ENCODE data around the gene SCAMP3.

The SCAMP3 gene

GRCh38 chr1:155268630-155269029 lies 6.5 kb upstream of the SCAMP3 start:
- Histone ChIP-seq H3K36me3 (ENCODE audit: insufficient read depth, low read length) (peaks cover 78% of the 10 kb centered on the region), H3K9ac (ENCODE audit: low read depth, low read length) (no peak overlapping the region), H3K9me3 (ENCODE audit: insufficient read depth, low read depth, low read length) (no peaks in the 10 kb centered on the region), H3K27me3 (ENCODE audit: insufficient read depth, low read length) (no peaks in the 10 kb centered on the region), H3K4me3 (ENCODE audit: low read length) (no peak overlapping the region), H3K27ac (ENCODE audit: low read depth, low read length) (no peak overlapping the region), H3K4me1 (ENCODE audit: insufficient read depth, low read length) (peaks cover 5% of the 10 kb centered on the region; the same call in 1 of the 2 replicates)
- 95% methylated on average over 21 of the region's 21 CpGs for WGBS

GRCh38 chr1:155267373-155267772 lies 5.2 kb upstream of the SCAMP3 start:
- WGBS: 98% methylated on average over 2 of the region's 2 CpGs
- no peaks in the 10 kb centered on the region for H3K27me3 ChIP-seq (ENCODE audit: insufficient read depth, low read length)
- peaks cover 89% of the 10 kb centered on the region for H3K36me3 ChIP-seq (ENCODE audit: insufficient read depth, low read length)
- no peak overlapping the region for H3K27ac ChIP-seq (ENCODE audit: low read depth, low read length)
- no peaks in the 10 kb centered on the region for H3K9me3 ChIP-seq (ENCODE audit: insufficient read depth, low read depth, low read length)
- H3K4me1 ChIP-seq (ENCODE audit: insufficient read depth, low read length): peaks cover 3% of the 10 kb centered on the region; the same call in 1 of the 2 replicates
- H3K4me3 ChIP-seq (ENCODE audit: low read length): no peak overlapping the region
- H3K9ac ChIP-seq (ENCODE audit: low read depth, low read length): no peak overlapping the region

GRCh38 chr1:155266553-155266952 lies 4.4 kb upstream of the SCAMP3 start:
- WGBS: 96% methylated on average over 6 of the region's 6 CpGs
- Histone ChIP-seq H3K4me3 (ENCODE audit: low read length) (no peak overlapping the region), H3K9ac (ENCODE audit: low read depth, low read length) (no peak overlapping the region), H3K27me3 (ENCODE audit: insufficient read depth, low read length) (no peaks in the 10 kb centered on the region), H3K9me3 (ENCODE audit: insufficient read depth, low read depth, low read length) (no peaks in the 10 kb centered on the region), H3K27ac (ENCODE audit: low read depth, low read length) (no peak overlapping the region), H3K36me3 (ENCODE audit: insufficient read depth, low read length) (peaks cover 86% of the 10 kb centered on the region), H3K4me1 (ENCODE audit: insufficient read depth, low read length) (no peaks in the 10 kb centered on the region)

- Histone ChIP-seq H3K27me3 (ENCODE audit: insufficient read depth, low read length) (no peaks in the 10 kb centered on the region), H3K9me3 (ENCODE audit: insufficient read depth, low read depth, low read length) (no peaks in the 10 kb centered on the region), H3K27ac (ENCODE audit: low read depth, low read length) (no peak overlapping the region), H3K36me3 (ENCODE audit: insufficient read depth, low read length) (peaks cover 66% of the 10 kb centered on the region), H3K4me1 (ENCODE audit: insufficient read depth, low read length) (peaks cover 4% of the 10 kb centered on the region; the same call in 1 of the 2 replicates), H3K9ac (ENCODE audit: low read depth, low read length) (no peak overlapping the region), H3K4me3 (ENCODE audit: low read length) (no peak overlapping the region)
- 95% methylated on average over 11 of the region's 11 CpGs for WGBS
Measured at GRCh38 chr1:155263067-155263466, 907 bp upstream of the SCAMP3 start.

- 4% methylated on average over 9 of the region's 9 CpGs for WGBS
- Histone ChIP-seq H3K27me3 (ENCODE audit: insufficient read depth, low read length) (no peaks in the 10 kb centered on the region), H3K4me3 (ENCODE audit: low read length) (peak overlapping the region; percentile 73), H3K27ac (ENCODE audit: low read depth, low read length) (peak overlapping the region; percentile 6; the same call in 1 of the 2 replicates), H3K9ac (ENCODE audit: low read depth, low read length) (peak overlapping the region; percentile 78), H3K4me1 (ENCODE audit: insufficient read depth, low read length) (peaks cover 4% of the 10 kb centered on the region; the same call in 1 of the 2 replicates), H3K36me3 (ENCODE audit: insufficient read depth, low read length) (peaks cover 61% of the 10 kb centered on the region), H3K9me3 (ENCODE audit: insufficient read depth, low read depth, low read length) (no peaks in the 10 kb centered on the region)
Measured at GRCh38 chr1:155261493-155261851, 688 bp downstream of the SCAMP3 start.

GRCh38 chr1:155260276-155260675 lies 1.9 kb downstream of the SCAMP3 start:
- no peaks in the 10 kb centered on the region for H3K27me3 ChIP-seq (ENCODE audit: insufficient read depth, low read length)
- no peak overlapping the region for H3K27ac ChIP-seq (ENCODE audit: low read depth, low read length)
- 94% methylated on average over 5 of the region's 5 CpGs for WGBS
- H3K4me3 ChIP-seq (ENCODE audit: low read length): no peak overlapping the region
- H3K4me1 ChIP-seq (ENCODE audit: insufficient read depth, low read length): peaks cover 8% of the 10 kb centered on the region; the same call in 1 of the 2 replicates
- H3K9ac ChIP-seq (ENCODE audit: low read depth, low read length): no peak overlapping the region
- H3K9me3 ChIP-seq (ENCODE audit: insufficient read depth, low read depth, low read length): no peaks in the 10 kb centered on the region
- peaks cover 50% of the 10 kb centered on the region for H3K36me3 ChIP-seq (ENCODE audit: insufficient read depth, low read length)

GRCh38 chr1:155256058-155256852 lies 5.9 kb downstream of the SCAMP3 start:
- no peak overlapping the region for H3K27ac ChIP-seq (ENCODE audit: low read depth, low read length)
- peak overlapping the region; percentile 61; the same call in 1 of the 2 replicates for H3K9ac ChIP-seq (ENCODE audit: low read depth, low read length)
- no peaks in the 10 kb centered on the region for H3K27me3 ChIP-seq (ENCODE audit: insufficient read depth, low read length)
- WGBS: 87% methylated on average over 20 of the region's 20 CpGs
- peaks cover 24% of the 10 kb centered on the region for H3K36me3 ChIP-seq (ENCODE audit: insufficient read depth, low read length)
- H3K4me3 ChIP-seq (ENCODE audit: low read length): peak overlapping the region; percentile 79
- H3K4me1 ChIP-seq (ENCODE audit: insufficient read depth, low read length): peaks cover 14% of the 10 kb centered on the region; the same call in 1 of the 2 replicates
- H3K9me3 ChIP-seq (ENCODE audit: insufficient read depth, low read depth, low read length): no peaks in the 10 kb centered on the region

GRCh38 chr1:155255243-155256007 lies 6.7 kb downstream of the SCAMP3 start, which contains the start of gene ENTREP3:
Gene ENTREP3, minus strand, starts transcription at chr1:155255483. Its CDS starts 606 bp downstream, at chr1:155254877.
- Histone ChIP-seq H3K9ac (ENCODE audit: low read depth, low read length) (peak within 1 kb of the TSS; percentile 61), H3K27me3 (ENCODE audit: insufficient read depth, low read length) (no peaks in the 10 kb centered on the region), H3K9me3 (ENCODE audit: insufficient read depth, low read depth, low read length) (no peaks in the 10 kb centered on the region), H3K4me1 (ENCODE audit: insufficient read depth, low read length) (peaks cover 12% of the 10 kb centered on the region; the same call in 1 of the 2 replicates), H3K4me3 (ENCODE audit: low read length) (peak within 1 kb of the TSS; percentile 79), H3K27ac (ENCODE audit: low read depth, low read length) (no peak within 1 kb of the TSS), H3K36me3 (ENCODE audit: insufficient read depth, low read length) (peaks cover 24% of the 10 kb centered on the region)
- 3% methylated on average over 45 of the region's 54 CpGs for WGBS

- Histone ChIP-seq H3K9ac (ENCODE audit: low read depth, low read length) (peak overlapping the region; percentile 23), H3K36me3 (ENCODE audit: insufficient read depth, low read length) (peaks cover 21% of the 10 kb centered on the region), H3K9me3 (ENCODE audit: insufficient read depth, low read depth, low read length) (no peaks in the 10 kb centered on the region), H3K27ac (ENCODE audit: low read depth, low read length) (no peak overlapping the region), H3K4me1 (ENCODE audit: insufficient read depth, low read length) (peaks cover 12% of the 10 kb centered on the region; the same call in 1 of the 2 replicates), H3K27me3 (ENCODE audit: insufficient read depth, low read length) (no peaks in the 10 kb centered on the region), H3K4me3 (ENCODE audit: low read length) (peak overlapping the region; percentile 79)
- WGBS: 11% methylated on average over 35 of the region's 35 CpGs
Measured at GRCh38 chr1:155254714-155255242, 7.4 kb downstream of the SCAMP3 start.

- Histone ChIP-seq H3K9me3 (ENCODE audit: insufficient read depth, low read depth, low read length) (no peaks in the 10 kb centered on the region), H3K27me3 (ENCODE audit: insufficient read depth, low read length) (no peaks in the 10 kb centered on the region), H3K4me3 (ENCODE audit: low read length) (peak overlapping the region; percentile 79), H3K4me1 (ENCODE audit: insufficient read depth, low read length) (peaks cover 12% of the 10 kb centered on the region; the same call in 1 of the 2 replicates), H3K27ac (ENCODE audit: low read depth, low read length) (no peak overlapping the region), H3K9ac (ENCODE audit: low read depth, low read length) (0 out of 2 replicates have a peak overlapping the region, but pooled peaks have one; percentile 23), H3K36me3 (ENCODE audit: insufficient read depth, low read length) (peaks cover 17% of the 10 kb centered on the region)
- WGBS: 76% methylated on average over 11 of the region's 12 CpGs
Measured at GRCh38 chr1:155254228-155254713, 7.9 kb downstream of the SCAMP3 start.
